Endodermal cell (in vitro differentiated cells): Measurements from ENCODE around the gene HECTD1. TPM values are rescaled to one million over a fixed set of nuclear protein-coding genes. Genes with fewer than 3 reads are reported as not detected.
A peak's percentile ranks its signal among the peaks of the same experiment; 100 is the strongest.

Experiments used
- DNase-seq: peaks from one replicate; pipeline ENCODE4 v3.0.0-alpha.2; 2017
- H3K27ac ChIP-seq: 2 replicates; pipeline ENCODE4 v1.5.1; 2013; ENCODE audit warnings: mild to moderate bottlenecking, low read depth, low read length, moderate library complexity
- H3K27me3 ChIP-seq: 2 replicates; pipeline ENCODE4 v1.6.1; 2013; ENCODE audit warnings: mild to moderate bottlenecking, low read length, moderate library complexity; ENCODE audit not compliant: insufficient read depth, control insufficient read depth, poor library complexity, severe bottlenecking
- H3K36me3 ChIP-seq: 2 replicates; pipeline ENCODE4 v1.7.0; 2013; ENCODE audit warnings: mild to moderate bottlenecking, low read length, moderate library complexity; ENCODE audit not compliant: control insufficient read depth, insufficient read depth
- H3K4me1 ChIP-seq: one replicate; pipeline ENCODE4 v1.7.0; 2013; ENCODE audit warnings: low read length; ENCODE audit not compliant: control insufficient read depth, insufficient read depth
- H3K4me3 ChIP-seq: 2 replicates; pipeline ENCODE4 v1.5.1; 2013; ENCODE audit warnings: mild to moderate bottlenecking, low read length, moderate library complexity
- H3K9ac ChIP-seq: 2 replicates; pipeline ENCODE4 v1.6.1; 2013; ENCODE audit warnings: mild to moderate bottlenecking, low read length, moderate library complexity; ENCODE audit not compliant: poor library complexity, severe bottlenecking; ENCODE audit errors: extremely low read depth
- H3K9me3 ChIP-seq: 2 replicates; pipeline ENCODE4 v1.6.1; 2013; ENCODE audit warnings: mild to moderate bottlenecking, low read length, moderate library complexity; ENCODE audit not compliant: control insufficient read depth
- H3K27ac Mint-ChIP-seq: 2 replicates; pipeline ENCODE4 v1.8.0; 2020; ENCODE audit warnings: mixed read lengths
- H3K27me3 Mint-ChIP-seq: 2 replicates; pipeline ENCODE4 v1.8.0; 2021; ENCODE audit warnings: mild to moderate bottlenecking, mixed read lengths; ENCODE audit not compliant: insufficient read depth
- H3K36me3 Mint-ChIP-seq: 2 replicates; pipeline ENCODE4 v1.8.0; 2020; ENCODE audit warnings: low read depth, mixed read lengths
- H3K4me1 Mint-ChIP-seq: 2 replicates; pipeline ENCODE4 v1.8.0; 2020; ENCODE audit warnings: mixed read lengths
- H3K4me3 Mint-ChIP-seq: 2 replicates; pipeline ENCODE4 v1.8.0; 2020; ENCODE audit warnings: mild to moderate bottlenecking, moderate library complexity, mixed read lengths
- H3K9me3 Mint-ChIP-seq: 2 replicates; pipeline ENCODE4 v1.8.0; 2020; ENCODE audit warnings: mild to moderate bottlenecking, mixed read lengths
- CTCF ChIP-seq: fragments of 200-600 bp; sonication (generic); conservative IDR thresholded peaks from 2 replicates; pipeline ENCODE4 v1.5.0; 2021; ENCODE audit warnings: antibody characterized with exemption, mild to moderate bottlenecking
- WGBS, 2 experiments: methylation state at CpG; one replicate each; pipeline versions ENCODE4 v1.1.5 to v1.1.7; 2013; ENCODE audit warnings: missing lambda C conversion rate in 2 of 2, mixed read lengths in 1 of 2; ENCODE audit not compliant: insufficient coverage in 1 of 2, insufficient read length in 1 of 2; 5-methylcytosine and 5-hydroxymethylcytosine counted together
- total RNA-seq, 2 donors: library from RNA; stranded (reverse); fragmentation: NEBNext Ultra II Directional in 1 of 2; extraction: Animal tissue kit (Norgen Biotek cat#: 25700) in 1 of 2; gene quantifications; 2 replicates in 1 of 2; 3 replicates in 1 of 2; pipeline ENCODE4 v1.2.1, GENCODE V29; 2021

HECTD1 gene
- total RNA-seq, 2 donors from 2014 or later, result 118 to 132 TPM

GRCh38 chr14:31138301-31138700 is 69.3 kb downstream of the HECTD1 start:
- no peak for TF ChIP-seq CTCF

GRCh38 chr14:31137214-31137889 is 70.2 kb downstream of the HECTD1 start:
- 95% methylated on average over 7 to 12 of the region's 12 CpGs for WGBS, 2 experiments
- no peak overlapping the region for H3K27ac Mint-ChIP-seq

More at GRCh38 chr14:31138301-31138700, 69.3 kb downstream of the HECTD1 start:
- no peaks in the 10 kb centered on the region for H3K9me3 ChIP-seq
- no peaks in the 10 kb centered on the region for H3K4me1 ChIP-seq
- no peak overlapping the region for H3K4me3 ChIP-seq
- H3K27ac ChIP-seq, result no peak overlapping the region
- Mint-ChIP-seq H3K4me1 (no peaks in the 10 kb centered on the region), H3K36me3 (peaks cover 64% of the 10 kb centered on the region), H3K27me3 (no peaks in the 10 kb centered on the region), H3K9me3 (no peaks in the 10 kb centered on the region), H3K27ac (no peak overlapping the region), H3K4me3 (no peak overlapping the region)
- H3K36me3 ChIP-seq, result peaks cover 84% of the 10 kb centered on the region
- no peaks in the 10 kb centered on the region for H3K27me3 ChIP-seq
- 93 to 98% methylated on average over 2 of the region's 2 CpGs for WGBS, 2 experiments
- DNase-seq, result no peak
- H3K9ac ChIP-seq, result no peak overlapping the region

GRCh38 chr14:31133133-31133532 is 74.5 kb downstream of the HECTD1 start:
- Histone ChIP-seq H3K27ac (no peak overlapping the region), H3K9ac (no peak overlapping the region), H3K36me3 (peaks cover 86% of the 10 kb centered on the region), H3K4me3 (no peak overlapping the region), H3K9me3 (no peaks in the 10 kb centered on the region), H3K27me3 (no peaks in the 10 kb centered on the region), H3K4me1 (no peaks in the 10 kb centered on the region)
- H3K4me1 Mint-ChIP-seq, result no peaks in the 10 kb centered on the region
- 96% methylated on average over 6 of the region's 6 CpGs; no CpG with 5 or more reads in 1 of the 2 experiments for WGBS, 2 experiments
- peak overlapping the region; percentile 19 for H3K27ac Mint-ChIP-seq
- H3K4me3 Mint-ChIP-seq, result no peak overlapping the region
- no peaks in the 10 kb centered on the region for H3K27me3 Mint-ChIP-seq
- peaks cover 62% of the 10 kb centered on the region for H3K36me3 Mint-ChIP-seq
- DNase-seq, result no peak
- TF ChIP-seq CTCF, result no peak
- H3K9me3 Mint-ChIP-seq, result no peaks in the 10 kb centered on the region

More at GRCh38 chr14:31137214-31137889, 70.2 kb downstream of the HECTD1 start:
- Mint-ChIP-seq H3K36me3 (peaks cover 68% of the 10 kb centered on the region), H3K27me3 (no peaks in the 10 kb centered on the region), H3K9me3 (no peaks in the 10 kb centered on the region), H3K4me1 (no peaks in the 10 kb centered on the region), H3K4me3 (no peak overlapping the region)
- DNase-seq, result no peak
- TF ChIP-seq CTCF, result no peak
- H3K4me3 ChIP-seq, result no peak overlapping the region
- peaks cover 87% of the 10 kb centered on the region for H3K36me3 ChIP-seq
- H3K4me1 ChIP-seq, result no peaks in the 10 kb centered on the region
- H3K9ac ChIP-seq, result no peak overlapping the region
- H3K27ac ChIP-seq, result no peak overlapping the region
- H3K27me3 ChIP-seq, result no peaks in the 10 kb centered on the region
- H3K9me3 ChIP-seq, result no peaks in the 10 kb centered on the region
